GM12878 (cell line): ENCODE results near the gene GAS2. TPM values are rescaled to one million over a fixed set of nuclear protein-coding genes. Genes with fewer than 3 reads are reported as not detected.
A peak's percentile ranks its signal among the peaks of the same experiment; 100 is the strongest.

ENCODE experiments used
- CEBPZ ChIP-seq: fragments of 150-350 bp; IDR thresholded peaks from 2 replicates; pipeline ENCODE4 v1.6.1; 2016; ENCODE audit warnings: low read depth, low read length
- DPF2 ChIP-seq: fragments of 450-650 bp; IDR thresholded peaks from 2 replicates; pipeline ENCODE4 v1.6.1; 2017; ENCODE audit warnings: mild to moderate bottlenecking
- EED ChIP-seq: sonication (generic); IDR thresholded peaks from 2 replicates; pipeline ENCODE4 v1.6.1; 2016; ENCODE audit warnings: antibody characterized with exemption, low read depth
- EP300 ChIP-seq, 2 experiments: fragments of 150-350 bp in 1 of 2; IDR thresholded peaks; 2 replicates each; pipeline ENCODE4 v1.6.1; 2011 to 2012; ENCODE audit warnings: low read depth in 2 of 2, low read length in 2 of 2, borderline replicate concordance in 1 of 2, improper control_type of control experiment in 1 of 2, inconsistent platforms in 1 of 2; ENCODE audit not compliant: control insufficient read depth in 1 of 2
- ETV6 ChIP-seq, 2 experiments: fragments of 450-650 bp in 1 of 2; IDR thresholded peaks in 1 of 2; conservative IDR thresholded peaks in 1 of 2; 2 replicates each; pipeline ENCODE4 v1.6.1; 2014; ENCODE audit warnings: antibody characterized with exemption in 1 of 2, borderline replicate concordance in 1 of 2, low read depth in 1 of 2, mild to moderate bottlenecking in 1 of 2, moderate library complexity in 1 of 2
- IKZF2 ChIP-seq, 2 experiments: fragments of 450-650 bp; IDR thresholded peaks; 2 replicates each; pipeline ENCODE4 v1.6.1; 2017; ENCODE audit warnings: mild to moderate bottlenecking in 2 of 2, moderate library complexity in 2 of 2
- MLLT1 ChIP-seq: fragments of 450-650 bp; IDR thresholded peaks from 2 replicates; pipeline ENCODE4 v1.6.1; 2016; ENCODE audit warnings: mild to moderate bottlenecking
- NBN ChIP-seq: fragments of 450-650 bp; IDR thresholded peaks from 2 replicates; pipeline ENCODE4 v1.6.1; 2016
- NR2C1 ChIP-seq: fragments of 450-650 bp; IDR thresholded peaks from 2 replicates; pipeline ENCODE4 v1.6.1; 2017; ENCODE audit warnings: antibody characterized with exemption, mild to moderate bottlenecking, moderate library complexity
- PAX5 ChIP-seq: IDR thresholded peaks from 2 replicates; pipeline ENCODE4 v1.6.1; 2011; ENCODE audit warnings: low read depth, low read length, borderline replicate concordance
- POLR2A ChIP-seq: IDR thresholded peaks from 2 replicates; pipeline ENCODE4 v1.6.1; 2011; ENCODE audit warnings: low read depth, mild to moderate bottlenecking, low read length
- REST ChIP-seq: IDR thresholded peaks from 2 replicates; pipeline ENCODE4 v1.6.1; 2012; ENCODE audit warnings: mild to moderate bottlenecking, low read depth, low read length
- RUNX3 ChIP-seq: IDR thresholded peaks from 2 replicates; pipeline ENCODE4 v1.6.1; 2012; ENCODE audit warnings: low read length, inconsistent platforms
- SREBF1 ChIP-seq: IDR thresholded peaks from 2 replicates; pipeline ENCODE4 v1.6.1; 2012; ENCODE audit warnings: mild to moderate bottlenecking, low read length
- SUPT20H ChIP-seq: IDR thresholded peaks from 2 replicates; pipeline ENCODE4 v1.6.1; 2011; ENCODE audit warnings: low read depth, mild to moderate bottlenecking, low read length, moderate library complexity, borderline replicate concordance; ENCODE audit not compliant: control insufficient read depth
- ZNF384 ChIP-seq: IDR thresholded peaks from 2 replicates; pipeline ENCODE4 v1.6.1; 2012; ENCODE audit warnings: low read depth, mild to moderate bottlenecking, low read length, improper control_type of control experiment, borderline replicate concordance
- ZNF592 ChIP-seq: fragments of 450-650 bp; IDR thresholded peaks from 2 replicates; pipeline ENCODE4 v1.6.1; 2017; ENCODE audit warnings: mild to moderate bottlenecking, moderate library complexity
- polyA plus RNA-seq, 11 experiments: library from polyadenylated mRNA; depleted of rRNA in 4 of 11; unstranded in 6 of 11; stranded (reverse) in 5 of 11; fragments of >200 nt; fragmentation: Nextera tagmentation in 4 of 11; fragmentation: Illumina TruSeq in 1 of 11; extraction: Ambion mirVana in 4 of 11; extraction: Trizol in 1 of 11; gene quantifications; 1 replicate in 1 of 11; 2 replicates in 10 of 11; pipeline versions ENCODE4 v1.2.1 to v1.2.3, GENCODE V29; 2011 to 2016; ENCODE audit warnings: inconsistent platforms in 2 of 11, missing spikeins in 2 of 11, low read depth in 1 of 11
- total RNA-seq, 4 experiments: library from RNA; depleted of rRNA in 3 of 4; stranded (reverse); fragments of >200 nt in 3 of 4; fragmentation: Illumina TruSeq in 1 of 4; extraction: Trizol in 1 of 4; gene quantifications; 2 replicates each; pipeline versions ENCODE4 v1.2.1 to v1.2.3, GENCODE V29; 2013 to 2021

GAS2 gene
- total and polyA plus RNA-seq, 10 of the 15 experiments (the other 5 are each of a cell fraction or from before 2014, with no cell fraction given), result 16.4 to 81.4 (median 26.2) TPM

GRCh38 chr11:22657101-22657694 is 9.2 kb upstream of the GAS2 start (continued):
- no peak for TF ChIP-seq CEBPZ
- peak; percentile 80 for TF ChIP-seq RUNX3
- peak; percentile 68 to 81; a peak in 2 of 4 replicates for TF ChIP-seq IKZF2 (IDR thresholded peaks at IDR 0.05)
- TF ChIP-seq SUPT20H, result no peak
- no peak for TF ChIP-seq NR2C1
- TF ChIP-seq PAX5, result no peak
- peak; percentile 46; the same call in 1 of the 2 replicates for TF ChIP-seq EED
- TF ChIP-seq ZNF384, result no peak
- no peak for TF ChIP-seq REST
- no peak for TF ChIP-seq POLR2A
- 0 out of 2 replicates have a peak, but pooled peaks have one; percentile 18 for TF ChIP-seq MLLT1
- peak in 1 of 2 experiments; percentile 46; a peak in 2 of 4 replicates for TF ChIP-seq EP300 (IDR thresholded peaks at IDR 0.05; ENCODE audit: borderline replicate concordance in 1 of 2, control insufficient read depth in 1 of 2, low read depth in 2 of 2, low read length in 2 of 2)
- TF ChIP-seq ETV6 (conservative IDR thresholded peaks at IDR 0.05 in 1 of 2, IDR thresholded peaks at IDR 0.05 in 1 of 2; ENCODE audit: borderline replicate concordance in 1 of 2, low read depth in 1 of 2), result no peak
- TF ChIP-seq ZNF592, result no peak
- peak; percentile 83 for TF ChIP-seq NBN
- no peak for TF ChIP-seq SREBF1
- peak; percentile 71 for TF ChIP-seq DPF2
